Activated gamma-delta T cell (primary cell): Measurements from ENCODE around the gene NAV3.

Experiments
- DNase-seq: peaks from one replicate; lab custom pipeline; 2025; lab: John Stamatoyannopoulos, UW

The NAV3 gene

DNA sequence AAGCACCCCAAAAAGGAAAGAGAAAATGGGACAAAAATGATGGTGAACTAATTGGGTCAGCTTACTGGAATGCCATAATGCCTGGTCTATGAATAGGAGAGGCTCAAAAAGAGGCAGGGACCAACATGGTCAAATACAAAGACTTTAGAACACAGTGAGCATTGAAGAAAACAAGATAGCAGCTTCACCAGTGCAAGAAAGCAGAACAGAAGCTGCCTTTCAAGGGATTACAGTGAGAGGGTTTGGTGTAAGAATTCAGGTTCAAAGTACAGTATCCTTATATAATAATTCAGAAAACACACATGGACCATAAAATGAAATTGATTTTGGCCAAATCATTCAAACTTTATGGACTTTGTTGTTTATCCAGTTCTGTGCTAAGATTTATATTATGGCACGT is 162.1 kb downstream of the NAV3 start:
- no peak for DNase-seq

DNA sequence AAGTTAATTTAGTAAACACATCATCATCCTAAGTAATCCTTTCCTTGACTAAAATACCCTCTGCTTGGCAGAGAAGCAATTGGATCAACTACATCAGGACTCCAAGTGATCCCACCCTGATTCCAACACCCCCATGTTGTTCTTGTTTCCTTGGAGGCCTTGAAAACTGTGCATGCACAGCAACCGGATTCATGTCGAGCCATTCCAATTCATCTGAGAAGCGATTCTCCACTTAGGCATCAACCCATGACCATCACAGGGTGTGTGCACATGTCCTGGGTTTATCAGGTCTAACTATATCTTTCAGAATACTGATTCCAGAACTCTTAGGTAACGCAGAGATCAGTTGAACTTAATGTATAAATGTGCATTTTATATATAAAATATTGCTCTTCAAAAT is 163.0 kb downstream of the NAV3 start:
- no peak for DNase-seq

DNA sequence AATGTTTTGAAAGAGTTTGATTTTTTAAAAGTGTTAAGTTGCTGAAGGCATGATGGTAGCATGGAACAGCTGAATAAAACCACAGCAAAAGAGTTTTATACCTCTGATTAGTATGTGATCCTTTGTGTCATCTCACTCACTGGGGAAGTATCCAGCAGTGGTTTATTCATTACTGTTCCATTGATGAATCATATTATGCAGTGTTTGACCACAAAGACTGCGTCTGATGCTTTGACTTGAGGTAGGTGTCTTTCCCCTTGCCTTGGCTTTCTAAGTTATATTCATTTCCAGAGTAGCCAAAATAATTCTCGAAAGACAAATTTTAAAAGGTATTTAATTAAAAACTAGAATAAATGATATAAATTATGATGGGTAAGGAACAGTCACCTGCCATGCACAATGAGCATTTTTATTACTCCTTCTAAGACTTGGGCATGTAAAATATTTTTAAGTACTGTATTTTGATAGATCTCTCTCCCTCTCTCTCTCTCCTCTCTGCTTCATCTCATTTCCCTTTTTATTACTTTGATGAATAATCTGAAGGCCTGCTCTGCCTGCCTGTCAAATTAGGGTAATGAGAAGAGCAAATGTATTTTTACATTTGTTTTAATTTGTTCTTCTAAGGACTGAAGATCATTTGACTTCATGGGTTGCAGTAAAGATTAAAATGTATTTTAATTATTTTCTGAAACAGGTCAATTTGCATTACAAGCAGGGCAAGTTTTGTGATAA is 164.9 kb downstream of the NAV3 start:
- DNase-seq = no peak

DNA sequence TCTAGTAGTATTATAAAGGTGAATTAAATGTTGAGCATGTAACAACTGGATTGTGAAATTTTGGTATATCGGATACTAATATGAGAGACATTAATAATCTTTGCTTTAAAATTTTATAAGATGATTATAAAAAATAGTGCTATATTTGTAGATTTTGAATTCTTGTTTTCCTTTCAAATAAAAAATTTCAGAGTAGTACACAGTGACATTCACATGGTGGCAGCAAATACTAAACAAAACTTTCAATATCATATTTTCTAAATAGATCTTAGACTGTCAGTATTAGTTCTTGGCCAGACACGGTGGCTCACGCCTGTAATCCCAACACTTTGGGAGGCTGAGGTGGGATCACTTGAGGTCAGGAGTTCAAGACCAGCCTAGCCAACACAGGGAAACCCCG is 166.0 kb downstream of the NAV3 start:
- DNase-seq = no peak

DNA sequence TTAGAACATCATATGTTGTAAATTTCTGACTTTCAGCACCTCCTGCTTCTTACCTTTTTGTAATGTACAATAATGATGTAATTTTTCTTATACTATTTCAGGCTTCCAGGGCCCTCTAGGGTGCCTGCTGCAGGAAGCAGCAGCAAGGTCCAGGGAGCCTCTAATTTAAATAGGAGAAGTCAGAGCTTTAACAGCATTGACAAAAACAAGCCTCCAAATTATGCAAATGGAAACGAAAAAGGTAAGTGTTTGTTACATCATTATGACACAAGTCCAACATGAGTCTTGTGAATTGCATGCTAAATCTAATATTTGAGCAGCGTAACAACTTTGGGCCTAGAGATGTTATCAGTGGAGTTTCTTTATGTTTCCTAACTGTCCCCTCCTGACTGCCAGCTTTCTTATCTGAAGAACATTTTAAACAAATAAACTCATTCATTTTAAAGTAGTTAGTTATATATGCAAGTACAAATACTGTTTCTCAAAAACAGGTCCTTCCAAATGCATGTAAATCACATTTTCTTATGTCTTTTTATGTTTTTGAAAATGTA is 167.6 kb downstream of the NAV3 start:
- no peak for DNase-seq

DNA sequence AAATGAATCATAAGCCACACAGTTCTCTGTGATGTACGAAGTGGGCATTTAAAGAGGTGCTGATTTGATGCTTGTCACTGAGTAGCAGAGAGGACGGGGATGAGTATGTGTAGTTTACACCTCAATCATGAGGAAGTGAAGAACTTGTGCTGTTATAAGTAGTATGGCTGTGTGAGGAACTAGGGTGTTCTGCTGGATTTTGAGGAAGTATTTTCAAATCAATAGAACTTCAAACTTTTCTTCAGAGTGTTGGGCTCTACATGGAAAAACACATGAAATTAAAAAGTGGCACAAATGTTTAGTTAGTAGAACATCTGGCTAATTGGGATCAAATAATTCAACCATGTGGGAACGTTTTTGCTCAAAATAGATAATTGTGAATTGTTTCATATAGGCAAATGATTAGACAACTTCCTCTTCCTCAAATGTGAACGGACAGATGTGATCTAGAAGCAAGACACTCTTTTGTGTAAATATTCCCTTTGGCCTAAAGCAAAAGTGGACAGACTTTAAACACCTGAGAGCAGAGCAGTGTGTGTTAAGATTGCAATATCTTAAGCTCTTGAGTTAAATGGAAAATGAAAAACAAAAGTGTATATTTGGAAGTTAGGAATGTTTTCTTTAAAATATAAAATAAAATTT is 168.5 kb downstream of the NAV3 start:
- DNase-seq = no peak

DNA sequence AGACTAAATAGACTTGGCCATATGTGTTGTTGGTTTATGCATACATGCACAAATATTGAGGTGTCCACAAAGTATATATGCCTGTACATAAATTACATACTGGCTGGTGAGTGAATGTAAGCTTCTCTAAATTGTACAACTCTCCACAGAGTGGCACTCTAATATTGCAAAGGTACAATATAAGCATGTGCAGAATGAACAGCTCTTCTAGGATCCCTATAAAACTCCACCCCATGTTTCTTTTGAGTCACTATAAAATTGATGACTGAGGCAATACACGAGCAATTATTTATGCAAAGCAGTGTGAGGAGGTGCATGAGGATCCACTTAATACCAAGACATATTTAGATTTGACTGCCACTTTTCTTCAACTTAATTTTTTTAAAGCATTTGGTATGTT is 172.2 kb downstream of the NAV3 start:
- no peak for DNase-seq

DNA sequence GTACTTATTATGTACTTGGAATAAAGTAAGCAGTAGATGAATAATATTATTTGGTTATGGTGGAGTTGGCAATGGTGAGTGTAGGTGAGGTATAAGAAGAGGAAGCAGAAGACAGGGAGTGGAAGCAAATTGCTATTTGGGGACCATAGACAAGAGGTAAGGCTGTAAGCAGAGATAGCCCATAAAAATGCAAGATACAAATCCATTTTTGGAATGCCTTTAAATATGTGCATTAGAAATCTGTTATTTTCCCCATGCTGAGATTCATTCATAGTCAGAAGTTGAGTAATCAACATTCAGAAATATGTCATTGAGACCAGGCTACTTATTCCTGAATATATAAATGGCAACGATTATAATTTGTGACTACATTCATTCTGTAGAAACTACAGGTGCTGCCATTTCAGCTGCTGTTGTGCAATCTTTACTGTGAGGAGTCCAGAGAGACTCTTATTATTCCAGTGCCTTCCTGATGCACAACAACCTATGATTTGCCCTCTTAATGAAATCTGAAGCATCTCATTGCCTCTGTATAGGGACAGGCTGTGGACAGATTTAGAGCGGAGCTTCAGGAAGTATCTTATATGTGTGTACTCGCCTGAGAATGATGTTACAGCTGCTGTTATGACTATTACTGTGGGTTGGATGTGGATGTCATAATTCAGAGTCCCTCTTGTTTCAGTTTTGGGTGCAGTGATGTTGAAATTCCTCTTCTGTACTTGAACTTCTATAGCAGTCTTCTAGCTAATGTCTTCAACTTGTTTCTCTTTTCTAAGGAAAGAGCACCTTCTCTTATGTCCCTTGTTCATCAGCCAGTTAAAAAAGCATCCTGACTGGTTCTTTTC is 173.8 kb downstream of the NAV3 start:
- no peak for DNase-seq

DNA sequence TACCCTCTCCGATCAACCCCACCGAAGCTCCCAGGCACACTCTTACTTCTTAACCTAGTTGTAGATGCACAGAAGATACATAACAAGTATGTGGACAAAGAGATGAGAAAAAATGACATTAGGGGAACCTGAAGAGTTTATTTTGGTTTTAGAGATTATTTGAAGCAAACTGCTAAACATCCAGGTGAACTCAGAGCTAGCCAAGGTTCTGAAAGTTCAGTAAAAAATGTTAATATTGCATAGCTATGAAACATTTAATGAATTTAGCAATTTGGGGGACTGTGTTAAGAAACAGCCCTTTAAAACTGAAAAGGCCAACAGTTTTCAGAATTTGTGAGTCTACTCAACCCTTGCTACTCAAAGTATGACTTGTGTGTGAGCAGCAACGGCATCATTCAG is 174.4 kb downstream of the NAV3 start:
- DNase-seq = no peak

DNA sequence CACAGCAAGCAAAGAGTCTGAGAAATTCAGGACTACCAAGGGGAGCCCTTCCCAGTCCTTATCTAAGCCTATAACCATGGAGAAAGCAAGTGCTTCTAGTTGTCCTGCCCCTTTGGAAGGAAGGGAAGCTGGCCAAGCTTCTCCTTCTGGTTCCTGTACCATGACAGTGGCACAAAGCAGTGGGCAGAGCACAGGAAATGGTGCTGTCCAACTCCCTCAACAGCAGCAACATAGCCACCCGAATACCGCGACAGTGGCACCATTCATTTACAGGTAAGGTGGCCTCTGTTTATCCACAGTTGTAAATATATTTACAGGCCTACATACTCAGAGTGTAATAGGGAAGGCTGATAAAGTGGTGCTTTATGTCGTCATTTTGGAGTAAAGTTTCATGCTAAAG is 176.5 kb downstream of the NAV3 start:
- no peak for DNase-seq

DNA sequence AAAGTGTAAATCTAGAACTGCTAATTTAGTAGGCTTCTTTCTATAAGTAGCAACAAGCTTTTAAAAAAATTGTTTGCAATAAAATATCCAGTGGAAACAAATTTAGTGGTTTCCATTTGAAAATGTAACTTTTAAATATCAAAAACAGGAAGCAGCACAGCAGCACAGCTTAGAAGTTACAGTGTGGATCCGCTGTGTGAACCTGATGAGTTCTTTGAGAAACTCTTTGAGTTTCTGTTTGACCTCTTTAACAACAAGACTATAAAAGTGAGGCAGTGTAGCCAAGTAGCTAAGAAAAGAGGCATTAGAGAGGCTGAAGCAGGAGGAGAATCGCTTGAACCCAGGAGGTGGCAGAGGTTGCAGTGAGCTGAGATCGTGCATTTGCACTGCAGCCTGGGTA is 178.3 kb downstream of the NAV3 start:
- DNase-seq = no peak

DNA sequence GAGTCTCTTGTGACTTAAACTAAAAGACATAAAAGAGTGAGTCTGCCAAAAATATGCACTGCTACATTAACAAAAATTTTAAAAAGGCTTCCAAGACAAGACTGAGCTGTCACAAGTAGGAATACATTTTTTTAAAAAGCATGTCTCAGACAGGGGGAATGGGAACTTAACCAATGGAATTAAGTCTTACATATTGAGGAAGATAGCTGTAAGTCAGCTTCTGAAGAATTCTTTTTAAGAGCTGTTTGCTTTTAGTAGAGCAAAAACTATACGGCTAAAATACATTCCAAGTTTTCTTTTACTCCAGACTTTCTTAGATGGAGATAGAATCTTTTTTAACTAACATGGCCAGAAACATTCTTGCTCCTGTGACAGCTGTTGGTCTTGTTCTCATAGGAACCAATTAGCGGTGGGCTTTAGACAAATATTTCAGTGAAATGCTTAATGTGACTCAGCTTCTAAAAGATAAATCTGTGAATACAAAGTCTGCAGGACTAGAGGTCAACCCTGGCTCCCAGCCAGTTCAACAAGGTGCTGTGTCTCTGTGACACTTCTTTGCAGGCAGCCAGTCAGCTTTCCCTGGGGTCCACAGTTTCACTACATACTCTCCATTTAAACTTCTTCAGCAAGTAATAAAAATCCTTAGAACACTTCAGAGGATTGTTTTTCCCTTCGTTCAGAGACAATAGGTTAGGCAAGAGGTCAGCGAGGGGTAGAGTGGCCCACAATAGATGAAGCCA is 187.6 kb downstream of the NAV3 start:
- no peak for DNase-seq

DNA sequence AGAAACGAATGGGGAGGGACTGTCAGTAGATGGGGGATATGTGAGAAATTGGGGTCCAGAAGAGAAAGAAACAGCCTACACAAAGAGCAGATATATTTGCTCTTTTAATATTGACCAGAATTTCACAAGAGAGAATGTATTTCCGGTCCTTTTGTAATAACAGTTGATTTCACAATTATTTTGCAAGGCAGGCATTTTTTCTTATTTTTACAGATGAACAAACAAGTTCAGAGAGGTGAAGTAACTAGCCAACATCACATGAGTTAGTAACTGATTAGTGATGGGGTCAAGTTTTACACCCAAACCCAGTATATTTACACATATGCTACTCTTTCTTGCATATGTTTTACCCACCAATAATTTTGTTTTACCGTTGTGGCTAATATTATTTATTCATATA is 188.2 kb downstream of the NAV3 start:
- DNase-seq = no peak

DNA sequence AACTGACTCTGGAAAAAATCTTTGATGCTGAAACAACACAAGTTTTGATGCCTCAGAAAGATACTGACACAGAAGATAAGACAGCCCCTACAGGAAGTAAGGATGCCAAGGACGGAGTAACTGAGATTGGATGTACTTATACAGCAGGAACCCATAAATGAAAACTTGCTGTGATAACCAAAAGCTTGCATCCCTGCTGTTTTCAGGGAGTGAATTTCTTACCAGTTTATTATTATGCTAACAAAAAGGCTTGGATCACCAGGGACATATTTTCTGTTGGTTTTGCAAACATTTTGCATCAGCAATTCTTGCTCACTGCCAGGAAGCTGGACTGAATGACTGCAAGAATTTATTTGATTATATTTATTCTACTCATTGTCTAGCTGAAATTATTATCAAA is 197.7 kb downstream of the NAV3 start:
- no peak for DNase-seq

DNA sequence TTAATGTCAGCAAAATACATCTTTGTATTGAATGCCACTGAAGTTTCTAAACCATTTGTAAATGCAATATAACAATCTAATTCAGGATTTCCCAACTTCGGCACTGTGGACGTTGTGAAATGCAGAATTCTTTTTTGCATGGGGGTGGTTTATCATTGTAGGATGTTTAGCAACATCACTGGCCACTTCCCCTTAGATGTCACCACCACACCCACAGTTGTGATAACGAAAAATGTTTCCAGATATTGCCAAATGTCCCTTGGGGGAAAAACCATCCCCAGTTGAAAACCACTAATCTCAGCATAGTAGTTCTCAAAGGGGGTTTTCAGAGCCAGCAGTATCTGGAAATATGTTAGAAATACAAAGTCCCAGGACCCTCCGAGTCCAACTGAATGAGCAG is 203.3 kb downstream of the NAV3 start:
- no peak for DNase-seq

DNA sequence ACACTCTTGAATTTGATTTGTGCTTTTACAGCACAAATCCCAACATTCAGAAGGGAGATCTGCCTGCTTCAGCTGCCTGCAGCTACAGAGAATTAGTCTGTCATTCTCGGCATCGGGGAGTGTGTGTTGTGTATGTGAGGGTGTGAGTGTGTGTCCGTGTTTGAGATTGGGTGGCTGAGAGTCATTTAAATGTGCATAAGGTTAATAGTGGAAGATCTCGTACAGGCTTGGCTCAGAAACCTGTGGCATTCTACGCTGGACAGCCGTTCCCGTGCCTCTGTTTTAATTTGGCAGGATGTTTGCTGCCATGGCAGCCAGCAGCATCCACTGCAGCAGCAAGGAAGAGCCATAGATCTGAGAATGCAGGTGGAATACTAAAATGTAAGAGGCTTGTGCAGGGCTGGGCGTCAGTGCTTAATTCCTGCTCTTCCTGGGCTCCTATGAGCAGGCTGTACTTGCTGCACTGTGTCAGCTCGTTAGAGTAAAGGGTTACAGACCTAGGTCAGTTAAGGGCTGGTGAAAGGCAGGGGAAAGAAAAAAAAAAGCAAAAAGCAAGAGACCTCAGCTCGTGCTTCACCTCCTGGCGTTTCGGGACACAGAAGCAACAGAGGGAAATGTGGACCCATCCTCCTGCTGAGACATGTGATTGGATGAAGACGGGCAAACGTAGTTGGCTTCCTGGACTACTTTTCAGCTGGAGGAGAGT is 205.4 kb downstream of the NAV3 start:
- no peak for DNase-seq

DNA sequence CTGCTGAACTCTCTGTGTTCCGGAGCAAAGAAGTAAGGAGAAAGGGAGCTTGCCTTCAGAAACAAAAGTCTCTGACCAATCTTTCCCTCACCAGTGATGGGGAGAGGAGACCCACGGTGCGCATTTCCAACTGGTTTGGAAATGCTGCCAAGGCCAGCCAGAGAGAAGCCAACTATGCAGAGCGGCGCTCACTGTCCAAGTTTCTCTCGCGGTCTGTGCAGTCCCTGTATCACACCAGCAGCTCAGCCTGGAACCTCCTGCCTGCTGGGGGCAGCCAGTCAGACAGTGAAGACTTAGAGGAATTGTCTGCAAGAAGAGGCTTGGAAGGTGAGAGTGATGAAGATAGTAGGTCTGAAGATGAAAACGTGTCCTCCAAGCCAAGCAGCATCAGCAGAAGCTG is 206.2 kb downstream of the NAV3 start:
- no peak for DNase-seq

DNA sequence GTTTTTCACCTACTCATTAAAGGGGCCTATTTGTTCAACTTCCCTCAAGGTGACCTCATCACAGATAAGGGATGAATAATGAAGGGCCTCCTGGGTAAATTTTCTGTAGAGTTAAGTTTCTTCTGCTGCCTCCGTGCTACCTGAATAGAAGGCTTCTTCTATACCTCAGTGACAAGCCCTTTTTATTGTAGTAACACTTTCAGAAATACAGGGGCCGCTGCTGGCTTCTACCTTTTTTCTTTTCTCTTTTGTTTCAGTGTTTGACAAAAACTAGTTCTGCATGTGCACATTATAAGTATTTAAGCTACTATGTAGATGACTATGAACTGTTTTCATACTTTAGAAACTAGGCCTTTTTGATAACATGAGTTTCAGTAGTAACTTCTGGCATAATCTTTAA is 207.0 kb downstream of the NAV3 start:
- DNase-seq = no peak

DNA sequence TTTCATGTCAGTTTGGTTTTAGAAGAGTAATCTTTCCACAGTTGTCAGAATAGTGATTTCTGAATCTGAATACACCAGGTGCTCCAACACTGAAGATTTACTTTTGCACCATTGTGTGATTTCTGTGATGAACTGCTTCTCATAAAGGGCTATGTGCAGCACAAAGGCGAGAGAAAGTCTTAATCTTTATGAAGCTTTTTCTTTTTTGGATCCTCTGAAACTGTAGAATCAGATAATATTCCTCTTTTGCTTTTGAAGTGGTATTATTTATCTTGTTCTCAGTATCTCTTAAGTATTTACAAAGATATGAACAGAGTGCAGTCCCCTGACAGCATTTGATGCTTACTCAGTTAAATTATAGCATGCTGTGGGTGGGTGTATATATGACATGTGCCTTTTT is 207.8 kb downstream of the NAV3 start:
- DNase-seq = no peak

DNA sequence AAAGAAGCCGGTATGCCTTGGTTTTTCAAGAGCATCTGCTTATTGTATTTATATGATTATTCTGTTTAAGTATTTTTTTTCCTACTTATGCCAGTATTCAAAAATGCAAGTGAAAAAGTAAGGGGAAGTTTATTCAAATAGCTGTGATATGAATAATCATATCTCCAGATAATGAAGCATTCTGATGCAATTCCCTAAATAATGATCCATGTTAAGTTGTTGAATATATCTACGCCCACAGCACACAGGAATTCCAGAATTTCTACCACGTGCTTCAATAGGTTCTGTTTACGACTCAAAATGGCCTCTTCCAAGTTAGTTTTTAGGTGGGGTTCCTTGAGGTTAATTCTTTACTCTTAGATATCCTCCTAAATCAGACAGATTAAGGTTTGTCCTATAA is 208.3 kb downstream of the NAV3 start:
- DNase-seq = no peak

DNA sequence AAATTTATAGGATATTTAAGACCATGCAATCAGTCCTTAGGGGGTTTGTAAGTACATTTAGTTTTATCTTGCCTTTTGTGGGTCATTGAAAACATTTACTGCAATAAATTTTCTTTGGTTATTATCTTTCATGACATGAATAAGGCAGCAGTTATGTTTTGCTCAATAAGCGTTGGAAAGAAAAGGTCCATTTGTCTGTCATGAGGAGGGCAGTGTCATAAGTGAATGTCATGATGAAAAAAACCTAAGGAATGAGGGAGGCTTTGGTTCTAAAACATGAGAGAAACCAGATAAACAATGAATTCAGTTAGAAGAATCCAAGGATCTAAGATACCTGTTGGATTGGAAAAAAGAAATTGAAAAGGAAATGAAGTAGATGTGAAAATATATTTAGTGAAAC is 209.4 kb downstream of the NAV3 start:
- DNase-seq = no peak
